ENCODE measurements around the gene HS6ST2. TPM values are rescaled to one million over a fixed set of nuclear protein-coding genes. Genes with fewer than 3 reads are reported as not detected.

Gene HS6ST2
- total RNA-seq, 1 experiment from 2014 or later = 7.4 TPM

DNA sequence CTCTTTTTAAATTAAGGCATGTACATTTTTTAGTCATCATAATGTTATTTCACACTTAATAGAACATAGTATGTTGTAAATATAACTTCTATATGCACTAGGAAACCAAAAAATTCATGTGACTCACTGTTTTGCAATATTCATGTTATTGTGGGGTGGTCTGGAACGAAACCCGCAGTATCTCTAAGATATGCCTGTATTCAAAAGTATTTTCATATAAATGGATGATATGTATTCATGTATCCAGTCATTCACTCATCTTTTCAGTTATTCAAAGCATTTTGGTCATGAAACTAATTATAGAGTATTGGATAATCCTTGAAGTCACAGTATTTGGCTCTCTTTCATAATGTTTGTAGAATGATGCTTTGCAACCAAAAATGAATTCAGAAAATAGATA lies 168.1 kb downstream of the HS6ST2 start:
- intact Hi-C loops (cut with micrococcal nuclease) = no loop called here
- BruUV-seq (replicated peaks) = no TSS peak
- TF ChIP-seq EZH2phosphoT487 (IDR thresholded peaks at IDR 0.05; ENCODE audit: borderline replicate concordance, low read length) (no peak), EZH2 (IDR thresholded peaks at IDR 0.05; ENCODE audit: low read length, unreplicated experiment) (no peak)
- TF ChIP-seq, protein P1, sequence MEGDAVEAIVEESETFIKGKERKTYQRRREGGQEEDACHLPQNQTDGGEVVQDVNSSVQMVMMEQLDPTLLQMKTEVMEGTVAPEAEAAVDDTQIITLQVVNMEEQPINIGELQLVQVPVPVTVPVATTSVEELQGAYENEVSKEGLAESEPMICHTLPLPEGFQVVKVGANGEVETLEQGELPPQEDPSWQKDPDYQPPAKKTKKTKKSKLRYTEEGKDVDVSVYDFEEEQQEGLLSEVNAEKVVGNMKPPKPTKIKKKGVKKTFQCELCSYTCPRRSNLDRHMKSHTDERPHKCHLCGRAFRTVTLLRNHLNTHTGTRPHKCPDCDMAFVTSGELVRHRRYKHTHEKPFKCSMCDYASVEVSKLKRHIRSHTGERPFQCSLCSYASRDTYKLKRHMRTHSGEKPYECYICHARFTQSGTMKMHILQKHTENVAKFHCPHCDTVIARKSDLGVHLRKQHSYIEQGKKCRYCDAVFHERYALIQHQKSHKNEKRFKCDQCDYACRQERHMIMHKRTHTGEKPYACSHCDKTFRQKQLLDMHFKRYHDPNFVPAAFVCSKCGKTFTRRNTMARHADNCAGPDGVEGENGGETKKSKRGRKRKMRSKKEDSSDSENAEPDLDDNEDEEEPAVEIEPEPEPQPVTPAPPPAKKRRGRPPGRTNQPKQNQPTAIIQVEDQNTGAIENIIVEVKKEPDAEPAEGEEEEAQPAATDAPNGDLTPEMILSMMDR (conservative IDR thresholded peaks at IDR 0.05; ENCODE audit: low read depth, low read length) = no peak

DNA sequence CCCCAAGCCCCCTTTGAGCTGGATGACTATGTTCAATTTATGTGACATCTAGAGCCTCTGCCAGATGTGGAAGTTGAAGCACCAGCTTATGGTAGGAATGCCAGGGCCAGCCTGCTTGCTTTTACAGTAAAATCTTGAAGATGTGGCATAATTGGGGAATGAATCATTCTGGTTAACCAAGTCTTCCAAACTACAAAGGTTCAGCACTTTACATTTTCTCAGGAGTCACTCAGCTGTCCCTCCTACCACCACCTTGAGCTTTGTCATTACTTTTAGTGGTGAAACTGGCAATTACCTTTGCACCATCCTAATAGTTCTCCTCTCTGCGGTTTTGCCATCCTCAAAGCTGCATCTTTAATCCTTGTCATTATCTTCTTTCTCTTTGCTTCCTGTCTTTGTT lies 172.2 kb downstream of the HS6ST2 start:
- ChIA-PET POLR2A (ENCODE audit: unreplicated experiment) (interaction anchor here (0.7 kb wide), 1 partner anchor 23 kb away, joined by 3 read pairs; no protein-coding TSS in a partner anchor), CTCF (no interaction called here)
- no peaks in the 10 kb centered on the region for H3K4me1 ChIP-seq (ENCODE audit: insufficient read depth, low read length)
- no peaks in the 10 kb centered on the region for H3K9me2 ChIP-seq (replicated peaks; ENCODE audit: low read length)
- no peaks in the 10 kb centered on the region for H4K20me1 ChIP-seq (ENCODE audit: low read length)
- H3F3A ChIP-seq (ENCODE audit: low read length, unreplicated experiment) = no peaks in the 10 kb centered on the region
- no peak overlapping the region for H3K4me2 ChIP-seq (ENCODE audit: low read length)
- H3K79me2 ChIP-seq (ENCODE audit: low read length) = no peaks in the 10 kb centered on the region
- H3K4me3 ChIP-seq (ENCODE audit: low read length) = no peak overlapping the region
- H3K27ac ChIP-seq (ENCODE audit: low read length) = no peak overlapping the region
- TF ChIP-seq EZH2phosphoT487 (IDR thresholded peaks at IDR 0.05; ENCODE audit: borderline replicate concordance, low read length) = no peak
- no peak for TF ChIP-seq EZH2 (IDR thresholded peaks at IDR 0.05; ENCODE audit: low read length, unreplicated experiment)
- TF ChIP-seq, protein P1 (conservative IDR thresholded peaks at IDR 0.05; ENCODE audit: low read depth, low read length) = no peak
- peak; percentile 46 for DNase-seq
- no peak overlapping the region for H3K9ac ChIP-seq (ENCODE audit: low read length)
- ATAC-seq = peak; percentile 73
- no TSS peak for BruUV-seq (replicated peaks)
- no peaks in the 10 kb centered on the region for H3K9me3 ChIP-seq (ENCODE audit: low read length)
- H2AFZ ChIP-seq (ENCODE audit: low read length) = no peak overlapping the region
- no peaks in the 10 kb centered on the region for H3K27me3 ChIP-seq (ENCODE audit: low read length)
- intact Hi-C loops (cut with micrococcal nuclease) = no loop called here
- H3K36me3 ChIP-seq (ENCODE audit: low read depth, low read length) = no peaks in the 10 kb centered on the region

More for the DNA sequence above, 168.1 kb downstream of the HS6ST2 start:
- Histone ChIP-seq H2AFZ (ENCODE audit: low read length) (no peak overlapping the region), H3K4me2 (ENCODE audit: low read length) (no peak overlapping the region), H3K36me3 (ENCODE audit: low read depth, low read length) (no peaks in the 10 kb centered on the region), H3K4me1 (ENCODE audit: insufficient read depth, low read length) (no peaks in the 10 kb centered on the region), H4K20me1 (ENCODE audit: low read length) (no peaks in the 10 kb centered on the region), H3K9ac (ENCODE audit: low read length) (no peak overlapping the region), H3K27ac (ENCODE audit: low read length) (no peak overlapping the region), H3K27me3 (ENCODE audit: low read length) (no peaks in the 10 kb centered on the region), H3K4me3 (ENCODE audit: low read length) (no peak overlapping the region), H3F3A (ENCODE audit: low read length, unreplicated experiment) (no peaks in the 10 kb centered on the region), H3K79me2 (ENCODE audit: low read length) (no peaks in the 10 kb centered on the region), H3K9me3 (ENCODE audit: low read length) (no peaks in the 10 kb centered on the region), H3K9me2 (replicated peaks; ENCODE audit: low read length) (no peaks in the 10 kb centered on the region)
- ChIA-PET POLR2A (ENCODE audit: unreplicated experiment) (no interaction called here), CTCF (no interaction called here)
- ATAC-seq (no peak), DNase-seq (no peak)

DNA sequence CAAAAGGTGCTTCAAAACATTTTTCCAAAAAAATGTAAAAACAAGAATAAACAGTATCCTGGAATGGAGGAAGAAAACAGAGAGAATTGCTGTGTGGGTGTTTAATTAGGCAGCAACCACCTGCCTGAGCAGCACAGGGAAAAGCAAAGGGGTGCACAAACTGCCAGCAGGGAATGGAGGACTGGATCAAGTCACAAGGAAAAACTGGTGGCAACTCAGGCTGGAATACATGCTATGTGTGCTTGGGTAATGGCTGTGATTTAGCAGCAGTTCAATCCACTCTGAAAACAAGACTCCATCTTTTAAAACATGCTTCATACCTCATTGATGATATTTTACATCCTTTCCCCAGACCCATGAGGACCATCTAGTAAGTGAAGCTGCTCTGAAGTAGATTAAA lies 179.5 kb downstream of the HS6ST2 start:
- POLR2A ChIA-PET (ENCODE audit: unreplicated experiment) = no interaction called here
- H3K79me2 ChIP-seq (ENCODE audit: low read length) = no peaks in the 10 kb centered on the region

More for the DNA sequence above, 179.5 kb downstream of the HS6ST2 start:
- Histone ChIP-seq H3K27me3 (ENCODE audit: low read length) (no peaks in the 10 kb centered on the region), H3F3A (ENCODE audit: low read length, unreplicated experiment) (no peaks in the 10 kb centered on the region), H3K9me2 (replicated peaks; ENCODE audit: low read length) (no peaks in the 10 kb centered on the region), H3K4me3 (ENCODE audit: low read length) (no peak overlapping the region), H4K20me1 (ENCODE audit: low read length) (no peaks in the 10 kb centered on the region), H3K9ac (ENCODE audit: low read length) (no peak overlapping the region), H3K4me2 (ENCODE audit: low read length) (no peak overlapping the region), H3K9me3 (ENCODE audit: low read length) (no peaks in the 10 kb centered on the region), H2AFZ (ENCODE audit: low read length) (no peak overlapping the region), H3K36me3 (ENCODE audit: low read depth, low read length) (no peaks in the 10 kb centered on the region), H3K27ac (ENCODE audit: low read length) (no peak overlapping the region), H3K4me1 (ENCODE audit: insufficient read depth, low read length) (peaks cover 5% of the 10 kb centered on the region; the same call in 1 of the 2 replicates)
- ATAC-seq (no peak), DNase-seq (no peak)
- CTCF ChIA-PET = no interaction called here
- BruUV-seq (replicated peaks) = no TSS peak
- TF ChIP-seq, protein P1 (conservative IDR thresholded peaks at IDR 0.05; ENCODE audit: low read depth, low read length) = no peak
- TF ChIP-seq EZH2phosphoT487 (IDR thresholded peaks at IDR 0.05; ENCODE audit: borderline replicate concordance, low read length) (no peak), EZH2 (IDR thresholded peaks at IDR 0.05; ENCODE audit: low read length, unreplicated experiment) (no peak)
- intact Hi-C loops (cut with micrococcal nuclease) = no loop called here
